ENCODE measurements around the gene PRDX3. TPM values are rescaled to one million over a fixed set of nuclear protein-coding genes. Genes with fewer than 3 reads are reported as not detected.
A peak's percentile ranks its signal among the peaks of the same experiment; 100 is the strongest.

Gene PRDX3
- total and polyA plus RNA-seq, 4 donors = 176 to 307 (median 258) TPM

DNA sequence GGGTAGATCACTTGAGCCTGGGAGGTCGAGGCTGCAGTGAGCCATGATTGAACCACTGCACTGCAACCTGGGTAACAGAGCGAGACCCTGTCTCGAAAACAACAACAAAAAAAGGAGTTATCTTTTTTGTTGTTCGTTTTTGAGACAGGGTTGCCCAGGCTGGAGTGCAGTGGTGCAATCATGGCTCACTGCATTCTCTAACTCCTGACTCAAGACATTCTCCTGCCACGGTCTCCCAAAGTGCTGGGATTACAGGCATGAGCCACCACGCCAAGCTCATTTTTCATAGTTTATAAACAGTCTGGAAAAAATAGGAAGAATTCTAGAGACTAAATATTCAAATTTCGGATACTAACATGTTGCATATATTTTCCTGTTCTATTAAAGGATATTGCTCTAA lies 42.5 kb downstream of the PRDX3 start:
- H3K9me3 ChIP-seq (ENCODE audit: control insufficient read depth in 4 of 4, low read length in 3 of 4) = no peaks in the 10 kb centered on the region
- H3K36me3 ChIP-seq (ENCODE audit: control insufficient read depth in 4 of 4, insufficient read depth in 3 of 4, low read depth in 1 of 4, low read length in 3 of 4) = peaks cover 0 to 15% (median 5%) of the 10 kb centered on the region in 4 donors
- no peak for DNase-seq (ENCODE audit: low spot score)
- H3K4me3 ChIP-seq (ENCODE audit: low read depth in 1 of 3, low read length in 3 of 3) = no peak overlapping the region
- no peak overlapping the region for H3K9ac ChIP-seq (ENCODE audit: low read depth in 1 of 2, low read length in 2 of 2)
- TF ChIP-seq, protein P1, sequence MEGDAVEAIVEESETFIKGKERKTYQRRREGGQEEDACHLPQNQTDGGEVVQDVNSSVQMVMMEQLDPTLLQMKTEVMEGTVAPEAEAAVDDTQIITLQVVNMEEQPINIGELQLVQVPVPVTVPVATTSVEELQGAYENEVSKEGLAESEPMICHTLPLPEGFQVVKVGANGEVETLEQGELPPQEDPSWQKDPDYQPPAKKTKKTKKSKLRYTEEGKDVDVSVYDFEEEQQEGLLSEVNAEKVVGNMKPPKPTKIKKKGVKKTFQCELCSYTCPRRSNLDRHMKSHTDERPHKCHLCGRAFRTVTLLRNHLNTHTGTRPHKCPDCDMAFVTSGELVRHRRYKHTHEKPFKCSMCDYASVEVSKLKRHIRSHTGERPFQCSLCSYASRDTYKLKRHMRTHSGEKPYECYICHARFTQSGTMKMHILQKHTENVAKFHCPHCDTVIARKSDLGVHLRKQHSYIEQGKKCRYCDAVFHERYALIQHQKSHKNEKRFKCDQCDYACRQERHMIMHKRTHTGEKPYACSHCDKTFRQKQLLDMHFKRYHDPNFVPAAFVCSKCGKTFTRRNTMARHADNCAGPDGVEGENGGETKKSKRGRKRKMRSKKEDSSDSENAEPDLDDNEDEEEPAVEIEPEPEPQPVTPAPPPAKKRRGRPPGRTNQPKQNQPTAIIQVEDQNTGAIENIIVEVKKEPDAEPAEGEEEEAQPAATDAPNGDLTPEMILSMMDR (IDR thresholded peaks at IDR 0.05; ENCODE audit: low read depth, low read length, missing input control) = no peak
- TF ChIP-seq, protein P2, sequence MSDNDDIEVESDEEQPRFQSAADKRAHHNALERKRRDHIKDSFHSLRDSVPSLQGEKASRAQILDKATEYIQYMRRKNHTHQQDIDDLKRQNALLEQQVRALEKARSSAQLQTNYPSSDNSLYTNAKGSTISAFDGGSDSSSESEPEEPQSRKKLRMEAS (IDR thresholded peaks at IDR 0.05) = no peak
- TF ChIP-seq TAF1 (conservative IDR thresholded peaks at IDR 0.05) (no peak), GABPA (IDR thresholded peaks at IDR 0.05 in 1 of 2, conservative IDR thresholded peaks at IDR 0.05 in 1 of 2) (no peak), FOXA1 (IDR thresholded peaks at IDR 0.05) (no peak)
- no peaks in the 10 kb centered on the region for H3K27me3 ChIP-seq (ENCODE audit: control insufficient read depth in 4 of 4, insufficient read depth in 4 of 4, low read length in 3 of 4)
- peaks cover 3 to 34% (median 23%) of the 10 kb centered on the region in 4 donors for H3K4me1 ChIP-seq (ENCODE audit: control insufficient read depth in 4 of 4, insufficient read depth in 4 of 4, low read length in 3 of 4)
- WGBS = 85% methylated on average over 7 of the region's 7 CpGs
- H3K27ac ChIP-seq (ENCODE audit: low read depth in 1 of 2, low read length in 2 of 2) = peak overlapping the region; percentile 49 to 71

DNA sequence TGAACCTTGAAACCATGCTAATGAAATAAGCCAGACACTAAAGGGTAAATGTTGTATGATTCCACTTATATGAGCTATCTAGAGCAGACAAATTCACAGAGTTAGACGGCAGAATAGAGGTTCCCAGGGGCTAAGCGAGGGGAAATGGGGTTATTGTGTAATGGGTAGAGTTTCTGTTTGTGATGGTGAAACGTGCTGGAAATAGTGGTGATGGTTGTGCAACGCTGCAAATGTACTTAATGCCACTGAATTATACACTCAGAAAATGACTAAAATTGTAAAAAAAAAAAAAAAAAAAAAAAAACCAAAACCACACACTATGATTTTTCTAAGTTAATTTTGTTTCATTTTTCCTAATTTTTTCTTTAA lies 43.1 kb downstream of the PRDX3 start:
- DNase-seq (ENCODE audit: low spot score) = no peak
- no peak overlapping the region for H3K4me3 ChIP-seq (ENCODE audit: low read depth in 1 of 3, low read length in 3 of 3)
- H3K9me3 ChIP-seq (ENCODE audit: control insufficient read depth in 4 of 4, low read length in 3 of 4) = no peaks in the 10 kb centered on the region
- peak overlapping the region; percentile 81 to 94 for H3K27ac ChIP-seq (ENCODE audit: low read depth in 1 of 2, low read length in 2 of 2)
- no peak overlapping the region for H3K9ac ChIP-seq (ENCODE audit: low read depth in 1 of 2, low read length in 2 of 2)
- peaks cover 3 to 34% (median 23%) of the 10 kb centered on the region in 4 donors for H3K4me1 ChIP-seq (ENCODE audit: control insufficient read depth in 4 of 4, insufficient read depth in 4 of 4, low read length in 3 of 4)
- TF ChIP-seq, protein P2 (IDR thresholded peaks at IDR 0.05) = peak; percentile 52
- TF ChIP-seq EGR1 (IDR thresholded peaks at IDR 0.05; ENCODE audit: low read depth in 2 of 2) (no peak), RAD21 (IDR thresholded peaks at IDR 0.05) (peak; percentile 28 to 60), FOXA1 (IDR thresholded peaks at IDR 0.05) (no peak), SP1 (IDR thresholded peaks at IDR 0.05) (peak; percentile 49), HNF4G (IDR thresholded peaks at IDR 0.05) (no peak), YY1 (IDR thresholded peaks at IDR 0.05) (peak; percentile 61), RXRA (IDR thresholded peaks at IDR 0.05) (peak; percentile 69 to 76), JUND (IDR thresholded peaks at IDR 0.05) (peak in 1 of 2 donors; percentile 16), HNF4A (conservative IDR thresholded peaks at IDR 0.05) (peak; percentile 50 to 53)
- TF ChIP-seq, protein P3, sequence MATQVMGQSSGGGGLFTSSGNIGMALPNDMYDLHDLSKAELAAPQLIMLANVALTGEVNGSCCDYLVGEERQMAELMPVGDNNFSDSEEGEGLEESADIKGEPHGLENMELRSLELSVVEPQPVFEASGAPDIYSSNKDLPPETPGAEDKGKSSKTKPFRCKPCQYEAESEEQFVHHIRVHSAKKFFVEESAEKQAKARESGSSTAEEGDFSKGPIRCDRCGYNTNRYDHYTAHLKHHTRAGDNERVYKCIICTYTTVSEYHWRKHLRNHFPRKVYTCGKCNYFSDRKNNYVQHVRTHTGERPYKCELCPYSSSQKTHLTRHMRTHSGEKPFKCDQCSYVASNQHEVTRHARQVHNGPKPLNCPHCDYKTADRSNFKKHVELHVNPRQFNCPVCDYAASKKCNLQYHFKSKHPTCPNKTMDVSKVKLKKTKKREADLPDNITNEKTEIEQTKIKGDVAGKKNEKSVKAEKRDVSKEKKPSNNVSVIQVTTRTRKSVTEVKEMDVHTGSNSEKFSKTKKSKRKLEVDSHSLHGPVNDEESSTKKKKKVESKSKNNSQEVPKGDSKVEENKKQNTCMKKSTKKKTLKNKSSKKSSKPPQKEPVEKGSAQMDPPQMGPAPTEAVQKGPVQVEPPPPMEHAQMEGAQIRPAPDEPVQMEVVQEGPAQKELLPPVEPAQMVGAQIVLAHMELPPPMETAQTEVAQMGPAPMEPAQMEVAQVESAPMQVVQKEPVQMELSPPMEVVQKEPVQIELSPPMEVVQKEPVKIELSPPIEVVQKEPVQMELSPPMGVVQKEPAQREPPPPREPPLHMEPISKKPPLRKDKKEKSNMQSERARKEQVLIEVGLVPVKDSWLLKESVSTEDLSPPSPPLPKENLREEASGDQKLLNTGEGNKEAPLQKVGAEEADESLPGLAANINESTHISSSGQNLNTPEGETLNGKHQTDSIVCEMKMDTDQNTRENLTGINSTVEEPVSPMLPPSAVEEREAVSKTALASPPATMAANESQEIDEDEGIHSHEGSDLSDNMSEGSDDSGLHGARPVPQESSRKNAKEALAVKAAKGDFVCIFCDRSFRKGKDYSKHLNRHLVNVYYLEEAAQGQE (IDR thresholded peaks at IDR 0.05) = peak; percentile 34
- TF ChIP-seq, protein P4, sequence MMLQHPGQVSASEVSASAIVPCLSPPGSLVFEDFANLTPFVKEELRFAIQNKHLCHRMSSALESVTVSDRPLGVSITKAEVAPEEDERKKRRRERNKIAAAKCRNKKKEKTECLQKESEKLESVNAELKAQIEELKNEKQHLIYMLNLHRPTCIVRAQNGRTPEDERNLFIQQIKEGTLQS (IDR thresholded peaks at IDR 0.05) = no peak
- H3K27me3 ChIP-seq (ENCODE audit: control insufficient read depth in 4 of 4, insufficient read depth in 4 of 4, low read length in 3 of 4) = no peaks in the 10 kb centered on the region
- peaks cover 2 to 15% (median 3%) of the 10 kb centered on the region in 4 donors for H3K36me3 ChIP-seq (ENCODE audit: control insufficient read depth in 4 of 4, insufficient read depth in 3 of 4, low read depth in 1 of 4, low read length in 3 of 4)
- 27% methylated on average over 4 of the region's 4 CpGs for WGBS
